Stimulated activated CD4-positive, alpha-beta T cell treated with anti-CD3 and anti-CD28 coated beads, Interleukin-15, amount 100 ng/mL, for 1 hour (primary cell): ENCODE measurements around the gene H2AZ2.

Experiments used
- DNase-seq, 2 donors: peaks; one replicate each; pipeline ENCODE4 v3.0.0-alpha.2; 2020; ENCODE audit warnings: low read depth in 1 of 2, low spot score in 1 of 2

Gene H2AZ2

GRCh38 chr7:44847920-44848634, at the start of gene H2AZ2:
Gene H2AZ2 (minus strand): TSS chr7:44848087. CDS start chr7:44847971, 116 bp downstream.
- DNase-seq, result peak; percentile 100

- no peak for DNase-seq
Measured at GRCh38 chr7:44897309-44897708, 49.4 kb upstream of the H2AZ2 start.

GRCh38 chr7:44894888-44895580, 47.1 kb upstream of the H2AZ2 start:
- DNase-seq, result no peak

GRCh38 chr7:44893710-44894234, 45.9 kb upstream of the H2AZ2 start:
- DNase-seq, result no peak

GRCh38 chr7:44891791-44892190, 43.9 kb upstream of the H2AZ2 start:
- DNase-seq, result no peak

GRCh38 chr7:44891372-44891771, 43.5 kb upstream of the H2AZ2 start:
- DNase-seq, result no peak

- no peak for DNase-seq
Measured at GRCh38 chr7:44889086-44889781, 41.3 kb upstream of the H2AZ2 start.

- no peak for DNase-seq
Measured at GRCh38 chr7:44887293-44887692, 39.4 kb upstream of the H2AZ2 start.

GRCh38 chr7:44885394-44886317, 37.8 kb upstream of the H2AZ2 start, which contains the start of gene PURB:
Gene PURB (minus strand): TSS chr7:44885530. CDS start chr7:44885348, 182 bp downstream.
- DNase-seq, result peak; percentile 96

- peak; percentile 17 to 18 for DNase-seq
Measured at GRCh38 chr7:44884621-44885393, 36.9 kb upstream of the H2AZ2 start.

- DNase-seq, result no peak
Measured at GRCh38 chr7:44883961-44884620, 36.2 kb upstream of the H2AZ2 start.

GRCh38 chr7:44882899-44883298, 35.0 kb upstream of the H2AZ2 start:
- DNase-seq, result no peak

GRCh38 chr7:44881610-44882009, 33.7 kb upstream of the H2AZ2 start:
- no peak for DNase-seq

GRCh38 chr7:44881066-44881600, 33.2 kb upstream of the H2AZ2 start:
- DNase-seq, result no peak

- DNase-seq, result no peak
Measured at GRCh38 chr7:44880317-44881018, 32.6 kb upstream of the H2AZ2 start.

- no peak for DNase-seq
Measured at GRCh38 chr7:44876393-44876792, 28.5 kb upstream of the H2AZ2 start.

GRCh38 chr7:44875241-44875640, 27.4 kb upstream of the H2AZ2 start:
- no peak for DNase-seq

- DNase-seq, result no peak
Measured at GRCh38 chr7:44872787-44873186, 24.9 kb upstream of the H2AZ2 start.
